ENCODE results near the gene DYRK1B.
"Not testable (repeated sequence)": the region's sequence is repeated elsewhere in the genome, so short reads cannot be mapped to it uniquely, and the experiment has no call there.

DYRK1B gene

DNA sequence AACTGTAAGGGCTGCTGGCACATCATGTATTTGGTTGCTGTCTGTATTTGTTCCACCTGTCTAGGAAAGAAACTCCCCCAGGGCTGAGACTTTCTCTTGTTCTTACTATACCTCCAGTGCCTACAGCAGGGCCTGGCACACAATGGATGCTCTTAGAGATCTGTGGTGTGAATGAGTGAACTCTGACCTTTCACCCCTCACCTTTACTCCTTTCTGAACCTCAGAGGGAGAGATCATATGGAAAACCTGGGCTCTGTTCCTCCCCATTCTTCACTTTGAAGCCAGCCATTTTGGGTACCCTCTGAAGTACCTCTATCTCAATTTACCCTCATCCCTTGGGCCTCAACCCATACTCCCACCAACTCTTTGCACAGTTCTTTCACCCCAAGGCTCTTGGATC, 3.1 kb downstream of the DYRK1B start:
- no peak for DNase-seq (ENCODE audit: low spot score)

DNA sequence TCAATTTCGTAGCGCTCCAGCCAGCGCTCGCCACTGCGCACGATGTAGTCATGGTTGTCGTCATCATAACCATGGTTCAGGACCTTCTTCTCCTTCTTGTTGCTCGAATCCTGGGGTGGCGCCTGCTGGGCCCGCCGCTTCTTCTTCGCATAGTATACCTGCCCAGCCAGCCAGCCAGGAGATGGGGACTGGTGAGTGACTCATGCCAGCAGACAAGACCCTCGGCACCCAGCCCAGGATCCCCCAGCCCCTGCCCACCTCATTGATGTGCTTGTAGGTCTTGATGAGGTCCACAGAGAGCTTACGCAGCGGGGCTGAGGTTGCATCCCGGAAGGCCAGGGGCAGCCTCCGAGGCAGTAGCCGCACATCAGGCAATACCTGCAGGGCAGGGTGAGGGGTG, 3.6 kb downstream of the DYRK1B start:
- DNase-seq (ENCODE audit: low spot score), result no peak

- DNase-seq (ENCODE audit: low spot score), result no peak
These were observed 4.2 kb downstream of the DYRK1B start for GRCh38 chr19:39829702-39830275.

DNA sequence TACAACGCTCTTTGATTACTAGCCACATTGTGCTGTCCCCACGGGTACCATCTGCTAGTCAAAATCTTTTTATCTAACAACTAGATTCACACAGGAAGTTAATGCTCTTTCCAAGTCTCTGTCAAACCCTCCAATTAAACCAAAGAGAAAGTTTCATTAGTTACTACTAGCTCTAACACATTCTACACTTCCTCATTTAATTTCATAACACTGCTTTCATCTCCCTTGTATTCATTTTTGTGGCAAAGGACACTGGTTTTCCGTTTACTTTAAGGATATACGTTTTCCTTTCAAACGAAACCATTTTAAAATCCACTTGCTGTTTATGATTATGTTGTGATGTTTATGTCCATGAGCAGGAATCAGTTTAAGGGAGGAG, 5.3 kb downstream of the DYRK1B start:
- no peak for DNase-seq (ENCODE audit: low spot score)

- DNase-seq (ENCODE audit: low spot score), result no peak
These were observed 5.8 kb downstream of the DYRK1B start for GRCh38 chr19:39828015-39828653.

GRCh38 chr19:39827216-39827615, 6.7 kb downstream of the DYRK1B start:
- no peak for DNase-seq (ENCODE audit: low spot score)

- DNase-seq (ENCODE audit: low spot score), result no peak
These were observed 7.5 kb downstream of the DYRK1B start for GRCh38 chr19:39826311-39826945.

- DNase-seq (ENCODE audit: low spot score), result no peak
These were observed 8.4 kb downstream of the DYRK1B start for GRCh38 chr19:39825531-39826076.

DNA sequence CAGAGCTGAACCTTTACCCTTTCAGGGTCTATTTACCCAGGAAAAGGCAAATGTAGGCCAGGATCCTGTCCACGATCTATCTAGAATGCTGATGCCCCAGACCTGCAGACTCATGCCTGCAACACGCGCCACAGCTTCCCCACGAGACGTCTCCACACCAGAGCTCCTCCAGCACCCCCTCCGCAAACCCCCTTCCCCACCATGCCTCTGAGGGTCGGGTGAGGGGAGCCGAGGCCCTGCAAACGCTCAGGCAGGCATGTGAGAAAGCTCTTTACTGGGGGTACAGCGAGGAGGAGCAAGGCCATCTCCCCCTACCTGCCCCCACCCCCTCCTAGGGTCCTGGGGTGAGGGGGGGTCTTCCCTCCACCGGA, 8.9 kb downstream of the DYRK1B start:
- DNase-seq (ENCODE audit: low spot score), result no peak

DNA sequence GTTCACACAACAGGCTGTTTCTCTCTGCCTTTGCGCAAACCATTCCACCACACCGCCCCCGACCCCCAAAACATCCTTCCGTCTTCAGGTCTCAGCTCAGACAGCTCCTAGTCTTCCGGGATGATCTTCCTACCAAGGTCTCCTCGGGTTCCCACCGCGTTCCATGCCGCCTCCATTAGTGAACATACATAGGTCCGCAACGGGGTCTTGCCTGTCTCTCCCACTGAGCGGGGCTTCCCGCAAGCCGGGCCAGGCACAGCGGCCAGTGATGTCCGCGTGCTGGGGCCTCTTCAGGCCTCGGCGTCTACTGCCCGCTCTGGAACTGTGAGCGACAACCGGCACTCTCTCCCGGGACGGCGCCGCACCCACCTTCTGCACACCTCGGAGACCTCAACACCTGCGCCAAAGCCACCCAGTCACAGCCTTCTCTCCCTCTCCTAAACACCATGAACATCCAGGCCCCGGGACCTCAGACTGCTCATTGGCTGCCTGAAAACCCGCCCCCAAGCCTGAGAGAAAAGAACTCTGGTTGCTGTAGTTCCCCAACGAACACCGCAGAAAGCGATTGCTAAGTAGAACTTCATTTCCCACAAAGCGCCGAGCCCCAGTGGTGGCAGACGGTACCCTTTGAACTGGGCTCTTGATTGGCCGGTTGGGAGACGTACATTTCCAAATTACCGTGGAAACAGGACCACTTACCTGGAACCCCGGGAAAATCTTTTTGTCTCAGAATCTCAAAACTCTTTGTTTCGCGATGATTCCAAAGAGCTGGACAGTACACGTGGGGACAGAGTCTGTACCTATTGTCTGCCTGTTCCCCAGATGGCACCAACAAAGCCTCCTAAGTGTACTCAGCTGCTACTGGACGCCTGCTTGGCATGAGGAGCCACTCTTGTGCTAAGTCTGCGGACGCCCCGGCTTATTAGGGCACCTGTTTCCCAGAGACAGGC, 9.5 kb downstream of the DYRK1B start:
- peak; percentile 98 for DNase-seq (ENCODE audit: low spot score)

GRCh38 chr19:39823686-39824085, 10.3 kb downstream of the DYRK1B start:
- DNase-seq (ENCODE audit: low spot score), result no peak

DNA sequence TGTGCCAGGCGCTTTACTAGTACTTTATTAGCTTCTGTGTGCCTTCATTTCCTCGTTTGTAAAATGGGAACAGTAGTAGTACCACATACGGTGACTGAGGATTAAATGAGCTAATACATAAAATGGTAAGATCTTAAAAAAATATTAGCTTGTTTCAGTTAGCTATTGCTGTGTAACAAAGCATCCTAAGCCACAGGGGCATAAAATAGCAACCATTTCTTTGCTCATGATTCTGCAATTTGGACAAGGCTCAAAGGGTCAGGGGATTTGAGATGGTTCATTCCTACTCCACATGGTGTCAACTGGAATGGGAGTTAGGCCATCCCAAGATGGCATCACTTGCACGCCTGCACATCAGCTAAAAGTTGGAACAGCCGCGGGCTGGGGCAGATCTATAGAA, 13.3 kb downstream of the DYRK1B start:
- no peak for DNase-seq (ENCODE audit: low spot score)

- no peak for DNase-seq (ENCODE audit: low spot score)
These were observed 14.2 kb downstream of the DYRK1B start for GRCh38 chr19:39819786-39820185.

GRCh38 chr19:39818626-39819097, 15.3 kb downstream of the DYRK1B start:
- DNase-seq (ENCODE audit: low spot score), result no peak

DNA sequence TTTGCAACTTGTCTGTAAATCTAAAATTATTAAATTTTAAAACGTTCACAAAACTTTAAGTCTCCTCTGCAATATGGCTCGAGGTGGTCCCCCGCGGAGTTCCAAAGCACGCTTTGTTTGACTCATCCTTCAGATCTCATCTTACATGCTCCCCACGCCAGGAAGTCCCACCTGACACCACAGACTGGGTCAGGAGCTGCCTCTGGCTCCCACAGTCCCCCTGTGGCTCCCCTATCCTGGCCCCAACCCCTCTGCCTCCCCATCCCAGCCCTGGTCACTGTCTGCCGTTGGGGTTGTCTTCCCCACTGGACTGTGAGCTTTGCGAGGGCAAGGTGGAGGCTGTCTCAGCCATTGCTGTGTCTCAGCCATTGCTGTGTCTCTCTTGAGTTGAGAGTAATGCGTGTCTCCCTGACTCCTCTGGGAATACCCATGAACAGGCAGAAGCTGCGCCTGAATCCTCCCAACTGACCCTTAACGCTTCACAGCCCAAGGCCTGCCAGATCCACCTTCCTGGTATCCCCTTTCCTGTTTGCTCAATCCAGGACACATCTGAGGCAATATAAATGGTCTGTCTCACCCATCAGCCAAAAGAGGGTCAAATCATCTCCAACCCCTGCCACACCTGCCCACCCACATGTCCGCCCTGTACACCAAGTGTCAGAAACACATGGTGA, 15.9 kb downstream of the DYRK1B start:
- DNase-seq (ENCODE audit: low spot score), result no peak

DNA sequence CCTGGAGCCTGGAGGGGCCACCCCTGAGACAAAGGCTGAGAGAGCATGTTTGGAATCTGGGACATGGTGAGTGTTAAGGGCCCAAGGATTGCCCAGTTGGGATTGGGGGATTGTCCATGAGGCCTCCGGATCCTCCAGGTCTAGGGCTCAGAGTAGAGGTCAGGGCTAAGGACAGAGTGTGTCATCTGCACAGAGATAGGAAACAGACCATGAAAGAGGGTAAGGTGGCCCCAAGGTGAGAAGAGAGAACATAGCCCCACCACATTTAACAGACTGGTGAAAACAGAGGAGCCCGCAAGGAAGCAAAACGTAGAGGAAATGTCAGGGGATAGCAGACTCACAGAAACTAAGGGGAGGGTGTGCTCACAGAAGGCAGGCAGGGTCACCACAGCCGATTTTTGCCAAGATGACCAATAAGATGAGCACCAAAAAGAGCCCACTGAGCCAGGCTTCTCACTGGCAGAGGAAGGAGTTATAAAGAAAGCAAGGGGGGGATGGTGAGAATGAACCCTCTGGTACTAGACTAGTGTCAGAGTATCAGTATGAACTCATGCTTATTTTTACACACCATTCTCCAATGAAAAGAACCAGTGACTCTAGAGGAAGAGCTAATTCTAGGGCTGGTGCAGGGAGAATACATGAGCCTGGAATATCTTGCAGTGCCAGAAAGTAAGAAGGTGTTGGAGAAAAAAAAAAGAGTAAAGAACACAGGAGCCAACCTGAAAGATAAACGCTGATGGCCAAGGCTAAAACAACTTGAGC, 17.5 kb downstream of the DYRK1B start:
- no peak for DNase-seq (ENCODE audit: low spot score)

DNA sequence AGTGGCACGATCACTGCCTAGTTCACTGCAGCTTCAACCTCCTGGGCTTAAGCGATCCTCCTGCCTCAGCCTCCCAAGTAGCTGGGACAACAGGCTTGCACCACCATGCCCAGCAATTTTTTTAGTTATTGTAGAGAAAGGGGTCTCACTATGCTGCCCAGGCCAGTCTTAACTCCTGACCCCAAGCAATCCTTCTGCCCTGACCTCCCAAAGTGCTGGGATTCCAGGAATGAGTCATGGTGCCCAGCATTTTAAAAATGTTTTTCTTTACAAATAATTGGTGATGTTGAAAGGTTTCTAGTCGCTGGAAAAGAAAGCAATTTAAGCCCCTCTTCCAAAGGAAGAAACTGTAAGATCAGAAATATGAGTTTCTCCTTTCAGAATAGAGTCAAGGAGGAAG, 19.4 kb downstream of the DYRK1B start:
- no peak for DNase-seq (ENCODE audit: low spot score)

GRCh38 chr19:39814111-39814510, 19.9 kb downstream of the DYRK1B start:
- DNase-seq (ENCODE audit: low spot score), result not testable (repeated sequence)

GRCh38 chr19:39813264-39813993, 20.5 kb downstream of the DYRK1B start:
- no peak for DNase-seq (ENCODE audit: low spot score)

DNA sequence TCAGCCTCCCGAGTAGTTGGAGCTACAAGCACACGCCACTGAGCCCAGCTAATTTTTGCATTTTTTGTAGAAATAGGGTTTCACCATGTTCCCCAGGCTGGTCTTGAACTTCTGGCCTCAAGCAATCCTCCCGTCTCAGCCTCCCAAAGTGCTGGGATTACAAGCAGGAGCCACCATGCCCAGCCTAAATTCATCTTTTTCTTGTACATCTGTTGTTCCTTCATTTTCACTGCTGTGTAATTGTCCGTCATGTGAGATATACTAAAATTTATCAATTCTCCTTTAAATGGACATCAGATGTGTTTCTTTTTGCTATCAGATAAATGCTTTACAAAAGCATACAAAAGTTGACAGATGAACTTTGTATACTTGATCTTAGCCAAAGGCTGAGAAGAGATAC, 22.9 kb downstream of the DYRK1B start:
- no peak for DNase-seq (ENCODE audit: low spot score)

Measured in Ammon's horn (tissue), 1 donor.